Measurements from ENCODE around the gene OLFML3.

- TF ChIP-seq POLR2A (IDR thresholded peaks at IDR 0.05): no peak
- TF ChIP-seq, protein P1, sequence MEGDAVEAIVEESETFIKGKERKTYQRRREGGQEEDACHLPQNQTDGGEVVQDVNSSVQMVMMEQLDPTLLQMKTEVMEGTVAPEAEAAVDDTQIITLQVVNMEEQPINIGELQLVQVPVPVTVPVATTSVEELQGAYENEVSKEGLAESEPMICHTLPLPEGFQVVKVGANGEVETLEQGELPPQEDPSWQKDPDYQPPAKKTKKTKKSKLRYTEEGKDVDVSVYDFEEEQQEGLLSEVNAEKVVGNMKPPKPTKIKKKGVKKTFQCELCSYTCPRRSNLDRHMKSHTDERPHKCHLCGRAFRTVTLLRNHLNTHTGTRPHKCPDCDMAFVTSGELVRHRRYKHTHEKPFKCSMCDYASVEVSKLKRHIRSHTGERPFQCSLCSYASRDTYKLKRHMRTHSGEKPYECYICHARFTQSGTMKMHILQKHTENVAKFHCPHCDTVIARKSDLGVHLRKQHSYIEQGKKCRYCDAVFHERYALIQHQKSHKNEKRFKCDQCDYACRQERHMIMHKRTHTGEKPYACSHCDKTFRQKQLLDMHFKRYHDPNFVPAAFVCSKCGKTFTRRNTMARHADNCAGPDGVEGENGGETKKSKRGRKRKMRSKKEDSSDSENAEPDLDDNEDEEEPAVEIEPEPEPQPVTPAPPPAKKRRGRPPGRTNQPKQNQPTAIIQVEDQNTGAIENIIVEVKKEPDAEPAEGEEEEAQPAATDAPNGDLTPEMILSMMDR (IDR thresholded peaks at IDR 0.05): no peak
Measured at GRCh38 chr1:114025609-114026401, 46.5 kb downstream of the OLFML3 start.
